Ectodermal cell (in vitro differentiated cells): ENCODE data around the gene ZP3.
A peak's percentile ranks its signal among the peaks of the same experiment; 100 is the strongest.
"Not testable (repeated sequence)": the region's sequence is repeated elsewhere in the genome, so short reads cannot be mapped to it uniquely, and the experiment has no call there.

Experiments used
- H3K27ac ChIP-seq: 2 replicates; pipeline ENCODE4 v1.7.0; 2013; ENCODE audit warnings: mild to moderate bottlenecking, low read depth, low read length; ENCODE audit not compliant: insufficient read depth, poor library complexity, severe bottlenecking
- H3K27me3 ChIP-seq: 2 replicates; pipeline ENCODE4 v1.7.0; 2013; ENCODE audit warnings: mild to moderate bottlenecking, low read length; ENCODE audit not compliant: insufficient read depth, control insufficient read depth, poor library complexity, severe bottlenecking
- H3K36me3 ChIP-seq: one replicate; pipeline ENCODE4 v1.7.0; 2013; ENCODE audit warnings: low read length; ENCODE audit not compliant: control insufficient read depth, insufficient read depth
- H3K4me1 ChIP-seq: one replicate; pipeline ENCODE4 v1.7.0; 2013; ENCODE audit warnings: low read length; ENCODE audit not compliant: control insufficient read depth, insufficient read depth
- H3K4me3 ChIP-seq: 2 replicates; pipeline ENCODE4 v1.7.0; 2013; ENCODE audit warnings: low read depth, low read length, control low read depth; ENCODE audit not compliant: insufficient read depth
- H3K9me3 ChIP-seq: 2 replicates; pipeline ENCODE4 v1.7.0; 2013; ENCODE audit warnings: mild to moderate bottlenecking, low read length, moderate library complexity; ENCODE audit not compliant: control insufficient read depth
- WGBS, 2 experiments: methylation state at CpG; one replicate each; pipeline ENCODE4 v1.1.7; 2013; ENCODE audit warnings: missing lambda C conversion rate in 2 of 2; 5-methylcytosine and 5-hydroxymethylcytosine counted together

The ZP3 gene

DNA sequence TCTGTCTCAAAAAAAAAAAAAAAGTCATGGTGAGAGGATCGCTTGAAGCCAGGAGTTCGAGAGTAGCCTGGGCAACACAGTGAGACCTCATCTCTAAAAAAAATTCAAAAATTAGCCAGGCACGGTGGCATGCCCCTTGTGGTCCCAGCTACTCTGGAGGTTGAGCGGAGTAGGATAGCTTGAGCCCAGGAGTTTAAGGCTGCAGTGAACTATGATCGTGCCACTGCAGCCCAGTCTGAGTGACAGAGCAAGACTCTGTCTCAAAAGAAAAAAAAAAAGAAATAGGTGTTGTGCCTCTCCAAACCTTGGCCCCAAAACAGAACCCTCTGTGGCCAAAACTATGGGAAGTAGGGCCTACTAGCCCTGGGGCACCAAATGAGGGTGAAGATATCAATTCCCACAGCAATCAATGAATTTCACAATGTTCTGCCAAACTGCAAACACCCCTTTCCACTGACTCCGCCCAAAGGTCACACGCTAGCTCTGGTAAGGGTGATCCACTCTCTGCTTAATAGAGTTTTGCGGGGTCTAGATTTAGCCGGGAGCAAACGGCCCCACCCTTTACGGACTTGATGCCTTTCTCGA is 32.1 kb upstream of the ZP3 start:
- H3K36me3 ChIP-seq, result no peaks in the 10 kb centered on the region
- H3K27ac ChIP-seq, result no peak overlapping the region
- H3K4me1 ChIP-seq, result peaks cover 24% of the 10 kb centered on the region
- H3K4me3 ChIP-seq, result peak overlapping the region; percentile 75
- H3K9me3 ChIP-seq, result no peaks in the 10 kb centered on the region
- WGBS, 2 experiments, result 43% methylated on average over 12 of the region's 12 CpGs
- H3K27me3 ChIP-seq, result no peaks in the 10 kb centered on the region

DNA sequence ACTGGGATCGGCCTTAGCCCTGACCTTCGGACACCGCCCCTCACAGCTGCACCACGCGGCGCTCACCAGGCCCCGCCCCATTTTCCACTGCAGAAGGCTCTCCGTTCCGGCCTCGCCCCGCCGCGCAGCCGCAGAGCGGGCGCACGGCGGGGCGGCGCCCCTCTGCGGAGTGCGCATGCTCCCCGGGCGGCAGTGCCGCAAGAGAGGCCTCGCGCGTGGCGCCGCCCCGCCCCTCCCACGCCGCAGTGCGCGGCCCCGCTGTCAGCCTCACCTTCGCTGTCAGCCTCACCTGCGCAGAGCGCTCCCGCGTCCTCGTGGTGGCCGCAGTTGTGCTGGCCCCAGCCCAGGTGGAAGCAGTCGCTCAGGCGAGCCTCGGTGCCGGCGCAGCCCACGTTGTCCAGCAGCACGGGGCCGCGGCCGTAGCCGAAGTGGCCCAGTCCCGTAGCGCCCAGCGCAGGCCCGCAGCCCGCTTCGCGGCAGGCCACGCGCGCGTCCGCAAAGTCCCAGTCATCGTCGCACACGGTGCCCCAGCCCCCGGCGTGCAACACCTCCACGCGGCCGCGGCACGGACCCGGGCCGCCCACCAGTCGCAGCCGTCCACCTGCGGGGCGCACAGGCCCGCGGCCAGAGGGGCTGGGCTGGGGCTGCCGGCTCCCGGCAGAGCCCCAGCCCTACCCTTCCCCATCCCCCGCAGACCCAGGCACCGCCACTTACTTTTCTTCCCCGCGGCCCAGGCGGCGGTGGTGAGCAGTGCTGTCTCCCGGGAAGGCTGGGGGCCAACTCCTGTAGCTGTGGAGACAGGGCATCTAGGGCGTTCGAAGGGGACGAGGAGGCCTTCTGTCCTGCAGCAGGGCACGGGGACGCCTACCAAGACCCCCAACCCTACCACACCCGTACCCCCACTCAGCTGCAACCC is 31.4 kb upstream of the ZP3 start:
- no peaks in the 10 kb centered on the region for H3K36me3 ChIP-seq
- 4% methylated on average over 99 of the region's 99 CpGs for WGBS, 2 experiments
- H3K27me3 ChIP-seq, result no peaks in the 10 kb centered on the region
- H3K27ac ChIP-seq, result no peak overlapping the region
- peak overlapping the region; percentile 75 for H3K4me3 ChIP-seq
- H3K9me3 ChIP-seq, result no peaks in the 10 kb centered on the region
- H3K4me1 ChIP-seq, result peaks cover 24% of the 10 kb centered on the region

DNA sequence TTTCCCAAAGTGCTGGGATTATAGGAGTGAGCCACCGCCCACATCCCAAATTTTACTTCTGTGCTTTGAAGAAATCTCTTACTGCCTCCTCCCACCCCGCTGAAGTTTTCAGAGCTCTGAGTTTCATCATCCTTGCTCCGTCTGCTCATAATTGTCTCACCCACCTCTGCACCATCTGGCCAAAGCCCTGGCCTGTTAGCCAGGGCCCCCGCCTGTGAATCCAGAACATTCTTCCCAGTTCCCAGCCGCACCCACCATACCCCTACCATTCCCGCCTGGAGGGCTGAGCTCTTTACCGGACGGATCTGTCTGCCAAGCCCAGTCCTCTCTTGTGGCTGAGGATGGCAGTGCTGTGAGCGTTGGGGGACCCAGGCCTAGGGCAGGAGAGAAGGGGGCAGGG is 29.8 kb upstream of the ZP3 start:
- Histone ChIP-seq H3K4me3 (no peak overlapping the region), H3K27me3 (no peaks in the 10 kb centered on the region), H3K9me3 (no peaks in the 10 kb centered on the region), H3K27ac (no peak overlapping the region), H3K4me1 (peaks cover 12% of the 10 kb centered on the region), H3K36me3 (no peaks in the 10 kb centered on the region)
- 91 to 94% methylated on average over 9 of the region's 9 CpGs for WGBS, 2 experiments

DNA sequence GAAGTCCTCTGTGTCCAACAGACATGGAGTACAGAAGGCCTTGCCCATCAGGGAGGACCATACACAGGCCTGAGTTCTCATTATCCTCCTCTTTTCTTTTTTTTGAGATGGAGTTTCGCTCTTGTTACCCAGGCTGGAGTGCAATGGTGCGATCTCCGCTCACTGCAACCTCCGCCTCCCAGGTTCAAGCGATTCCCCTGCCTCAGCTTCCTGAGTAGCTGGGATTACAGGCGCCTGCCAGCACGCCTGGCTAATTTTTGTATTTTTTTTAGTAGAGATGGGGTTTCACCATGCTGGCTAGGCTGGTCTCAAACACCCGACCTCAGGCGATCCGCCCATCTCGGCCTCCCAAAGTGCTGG is 29.2 kb upstream of the ZP3 start:
- not testable (repeated sequence) for H3K9me3 ChIP-seq, H3K27ac ChIP-seq, H3K36me3 ChIP-seq, H3K27me3 ChIP-seq, H3K4me3 ChIP-seq
- H3K4me1 ChIP-seq, result peaks cover 12% of the 10 kb centered on the region
- 87 to 92% methylated on average over 11 of the region's 11 CpGs for WGBS, 2 experiments

DNA sequence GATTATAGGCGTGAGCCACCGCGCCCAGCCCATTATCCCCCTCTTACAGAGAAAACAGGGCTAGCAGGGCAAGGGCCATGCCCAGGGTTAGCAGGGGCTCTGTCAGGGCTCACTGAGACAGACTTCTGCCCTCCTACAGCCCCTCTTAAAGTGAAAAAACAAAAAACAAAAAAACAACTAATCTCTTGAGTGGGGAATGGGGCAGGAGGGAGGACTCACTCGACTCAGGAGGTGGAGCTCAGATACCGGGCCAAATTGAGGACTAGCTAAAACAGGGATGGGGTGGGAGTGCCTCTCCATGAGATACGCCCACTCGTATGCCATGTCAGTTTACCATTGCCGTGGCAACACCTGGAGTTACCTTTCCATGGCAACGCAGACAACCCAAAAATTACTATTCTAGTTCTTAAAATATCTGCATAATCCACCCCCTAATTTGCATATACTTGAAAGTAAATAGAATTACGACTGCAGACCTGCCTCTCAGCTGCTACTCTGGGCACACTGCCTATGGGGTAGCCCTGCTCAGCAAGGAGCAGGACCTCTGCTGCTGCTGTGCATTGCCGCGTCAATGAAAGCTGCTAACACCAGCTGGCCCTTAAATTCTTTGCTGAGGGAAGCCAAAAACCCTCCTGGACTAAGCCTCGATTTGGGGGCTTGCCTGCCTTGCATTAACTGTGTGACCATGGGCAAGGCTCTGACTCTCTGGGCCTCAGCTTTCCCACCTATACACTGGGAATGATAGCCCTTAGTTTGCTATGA is 28.6 kb upstream of the ZP3 start:
- Histone ChIP-seq H3K4me1 (peaks cover 12% of the 10 kb centered on the region), H3K4me3 (no peak overlapping the region), H3K36me3 (no peaks in the 10 kb centered on the region), H3K27ac (no peak overlapping the region), H3K9me3 (no peaks in the 10 kb centered on the region), H3K27me3 (no peaks in the 10 kb centered on the region)
- WGBS, 2 experiments, result 56 to 57% methylated on average over 13 of the region's 13 CpGs

DNA sequence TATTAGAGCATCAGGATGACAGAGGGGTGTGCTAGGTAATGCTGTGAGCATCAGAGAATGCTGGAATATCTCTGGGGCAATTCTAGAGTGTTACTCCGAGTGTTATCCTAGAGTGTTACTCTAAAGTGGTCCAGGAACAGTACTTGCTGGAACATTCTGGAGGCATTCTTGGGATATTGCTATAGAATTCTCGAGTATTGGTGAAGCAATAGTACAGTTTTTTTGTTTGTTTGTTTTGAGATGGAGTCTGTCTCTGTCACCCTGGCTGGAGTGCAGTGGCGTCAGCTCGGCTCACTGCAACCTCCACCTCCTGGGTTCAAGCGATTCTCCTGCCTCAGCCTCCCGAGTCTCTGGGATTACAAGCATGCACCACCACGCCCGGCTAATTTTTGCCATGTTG is 27.9 kb upstream of the ZP3 start:
- Histone ChIP-seq H3K9me3 (no peaks in the 10 kb centered on the region), H3K27ac (no peak overlapping the region), H3K4me3 (no peak overlapping the region), H3K27me3 (no peaks in the 10 kb centered on the region), H3K4me1 (peaks cover 12% of the 10 kb centered on the region), H3K36me3 (no peaks in the 10 kb centered on the region)
- WGBS, 2 experiments, result 87 to 93% methylated on average over 8 of the region's 8 CpGs

DNA sequence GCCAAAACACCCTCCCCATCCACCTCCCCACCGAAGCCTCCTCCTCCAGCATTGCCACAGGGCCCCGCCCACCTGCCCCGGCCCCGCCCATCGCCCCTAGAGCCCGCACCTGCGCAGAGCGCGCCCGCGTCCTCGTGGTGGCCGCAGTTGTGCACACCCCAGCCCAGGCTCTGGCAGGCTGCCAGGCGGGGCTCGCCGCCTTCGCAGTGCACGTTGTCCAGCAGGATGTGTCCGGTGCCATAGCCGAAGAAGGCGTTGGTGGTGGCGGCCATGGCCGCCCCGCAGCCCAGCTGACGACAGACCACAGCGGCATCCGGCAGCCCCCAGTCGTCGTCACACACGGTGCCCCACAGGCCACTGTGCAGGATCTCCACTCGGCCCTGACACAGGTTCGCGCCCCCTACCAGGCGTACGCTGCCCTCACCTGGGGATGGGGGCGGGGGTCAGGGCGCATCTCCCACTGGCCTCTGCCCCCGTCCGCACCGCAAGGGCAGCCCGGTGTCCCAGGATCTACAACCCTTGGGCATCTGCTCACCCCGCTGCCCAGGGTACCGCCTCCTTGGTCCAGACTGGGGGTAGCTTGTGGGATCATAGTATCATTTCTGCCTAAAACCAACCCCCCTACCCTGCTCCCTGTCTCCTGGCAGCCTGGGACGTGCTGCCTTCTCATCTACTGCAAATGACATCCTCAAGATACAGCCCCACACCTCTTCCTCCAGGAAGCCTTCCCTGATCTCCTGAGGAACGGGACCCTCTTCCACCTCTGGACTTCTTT is 27.2 kb upstream of the ZP3 start:
- Histone ChIP-seq H3K9me3 (no peaks in the 10 kb centered on the region), H3K4me1 (peaks cover 11% of the 10 kb centered on the region), H3K27ac (no peak overlapping the region), H3K27me3 (no peaks in the 10 kb centered on the region), H3K4me3 (no peak overlapping the region), H3K36me3 (no peaks in the 10 kb centered on the region)
- 85 to 86% methylated on average over 45 of the region's 45 CpGs for WGBS, 2 experiments

DNA sequence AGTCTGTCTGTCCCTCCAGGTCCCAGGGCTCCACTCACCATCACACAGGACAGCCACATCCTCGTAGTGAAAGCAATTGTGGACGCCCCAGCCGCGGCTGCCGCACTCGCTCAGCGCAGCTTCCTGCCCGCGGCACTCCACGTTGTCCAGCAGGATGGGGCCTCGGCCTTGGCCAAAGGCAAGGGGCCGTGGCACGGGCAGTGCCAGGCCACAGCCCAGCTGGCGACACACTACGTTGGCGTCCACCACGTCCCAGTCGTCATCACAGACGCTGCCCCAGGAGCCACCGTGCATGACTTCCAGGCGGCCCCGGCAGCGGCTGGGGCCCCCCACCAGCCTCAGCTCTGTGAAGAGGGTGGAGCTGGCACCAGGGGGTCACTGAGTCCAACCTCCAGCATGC is 24.5 kb upstream of the ZP3 start:
- WGBS, 2 experiments, result 93 to 96% methylated on average over 23 of the region's 23 CpGs

DNA sequence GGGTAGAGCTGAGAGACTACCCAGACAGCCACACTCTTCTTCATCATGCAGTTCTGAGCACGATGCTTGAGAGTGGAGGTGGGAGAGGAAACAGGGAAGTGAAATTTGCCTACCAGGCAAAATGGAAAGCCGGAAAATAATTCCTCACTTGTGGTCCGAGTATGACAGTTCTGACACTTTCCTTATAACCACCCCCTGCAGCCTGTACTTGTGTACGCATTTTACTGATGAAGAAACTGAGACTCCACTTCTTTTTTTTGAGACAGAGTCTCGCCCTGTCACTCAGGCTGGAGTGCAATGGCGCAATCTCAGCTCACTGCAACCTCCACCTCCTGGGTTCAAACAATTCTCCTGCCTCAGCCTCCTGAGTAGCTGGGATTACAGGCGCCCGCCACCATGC is 21.7 kb upstream of the ZP3 start:
- WGBS, 2 experiments, result 89 to 94% methylated on average over 7 to 8 of the region's 8 CpGs
- not testable (repeated sequence) for H3K4me1 ChIP-seq, H3K36me3 ChIP-seq, H3K27ac ChIP-seq, H3K4me3 ChIP-seq, H3K9me3 ChIP-seq, H3K27me3 ChIP-seq

More for the DNA sequence above, 24.5 kb upstream of the ZP3 start:
- Histone ChIP-seq H3K4me3 (no peak overlapping the region), H3K9me3 (no peaks in the 10 kb centered on the region), H3K27me3 (no peaks in the 10 kb centered on the region), H3K27ac (no peak overlapping the region), H3K4me1 (peaks cover 6% of the 10 kb centered on the region), H3K36me3 (no peaks in the 10 kb centered on the region)
